Measurements from ENCODE around the gene HDGFL3. TPM values are rescaled to one million over a fixed set of nuclear protein-coding genes. Genes with fewer than 3 reads are reported as not detected.

HDGFL3 gene
- total and polyA plus RNA-seq, 9 of the 15 experiments (the other 6 are each of a cell fraction or from before 2014, with no cell fraction given), result 6.7 to 42.0 (median 31.4) TPM

GRCh38 chr15:83207009-83207659 lies 489 bp downstream of the HDGFL3 start (continued):
- TF ChIP-seq MLX (CRISPR knock-in tag; conservative IDR thresholded peaks at IDR 0.05) (no peak), HNRNPL (IDR thresholded peaks at IDR 0.05; ENCODE audit: low read depth, low read length) (0 out of 2 replicates have a peak, but pooled peaks have one; percentile 31), ZNF184 (CRISPR knock-in tag; IDR thresholded peaks at IDR 0.05) (no peak), CHAMP1 (IDR thresholded peaks at IDR 0.05) (no peak), ARID1B (IDR thresholded peaks at IDR 0.05) (no peak), RBM25 (IDR thresholded peaks at IDR 0.05; ENCODE audit: low read depth, low read length, severe bottlenecking) (peak; percentile 25), CREB1 (IDR thresholded peaks at IDR 0.05) (no peak), CREB1 (CRISPR knock-in tag; IDR thresholded peaks at IDR 0.05) (no peak), GTF2E2 (tag; IDR thresholded peaks at IDR 0.05) (no peak), SMARCB1 (IDR thresholded peaks at IDR 0.05; ENCODE audit: insufficient read length, low read depth) (no peak), ZC3H8 (IDR thresholded peaks at IDR 0.05) (no peak), THAP12 (CRISPR knock-in tag; IDR thresholded peaks at IDR 0.05) (no peak), POLR2AphosphoS2 (IDR thresholded peaks at IDR 0.05; ENCODE audit: low read length) (no peak), ZNF77 (CRISPR knock-in tag; IDR thresholded peaks at IDR 0.05) (no peak), MCM2 (IDR thresholded peaks at IDR 0.05; ENCODE audit: low read depth) (no peak), TBP (optimal IDR thresholded peaks at IDR 0.05; ENCODE audit: low read depth, low read length) (peak; percentile 27), EWSR1 (IDR thresholded peaks at IDR 0.05; ENCODE audit: borderline replicate concordance, low read depth, partially characterized antibody) (no peak), ELF1 (tag; IDR thresholded peaks at IDR 0.05) (no peak), FOXP1 (CRISPR knock-in tag; IDR thresholded peaks at IDR 0.05) (no peak), TCF3 (CRISPR knock-in tag; IDR thresholded peaks at IDR 0.05) (no peak), MNT (conservative IDR thresholded peaks at IDR 0.05) (0 out of 4 replicates have a peak, but pooled peaks of 1 of the 2 experiments have one; percentile 19), SP2 (IDR thresholded peaks at IDR 0.05; ENCODE audit: extremely low read depth, low read depth, low read length, poor library complexity, severe bottlenecking) (no peak), ZNF695 (CRISPR knock-in tag; IDR thresholded peaks at IDR 0.05) (no peak)
